Astrocyte (in vitro differentiated cells and primary cell): ENCODE results near the gene SELENOK. TPM values are rescaled to one million over a fixed set of nuclear protein-coding genes. Genes with fewer than 3 reads are reported as not detected.

Source experiments
- DNase-seq: peaks from one replicate; pipeline ENCODE4 v3.0.0-alpha.2; 2010; ENCODE audit warnings: low read depth
- FAIRE-seq: peaks from 2 replicates; lab custom pipeline; 2011; peaks lifted over from hg19 to GRCh38; lab: Jason Lieb, UNC
- H2AFZ ChIP-seq: 2 replicates; pipeline ENCODE4 v1.6.0; 2012; ENCODE audit warnings: low read depth, low read length, inconsistent platforms
- H3K27ac ChIP-seq: 2 replicates; pipeline ENCODE4 v1.5.1; 2011; ENCODE audit warnings: low read depth, low read length, inconsistent platforms
- H3K27me3 ChIP-seq: 2 replicates; pipeline ENCODE4 v1.6.0; 2011; ENCODE audit warnings: low read length, inconsistent platforms; ENCODE audit not compliant: insufficient read depth
- H3K36me3 ChIP-seq: 2 replicates; pipeline ENCODE4 v1.5.1; 2011; ENCODE audit warnings: low read length, inconsistent platforms; ENCODE audit not compliant: insufficient read depth
- H3K4me1 ChIP-seq: 2 replicates; pipeline ENCODE4 v1.5.1; 2011; ENCODE audit warnings: low read length, inconsistent platforms; ENCODE audit not compliant: insufficient read depth
- H3K4me2 ChIP-seq: 2 replicates; pipeline ENCODE4 v1.6.0; 2012; ENCODE audit warnings: low read length, inconsistent platforms
- H3K4me3 ChIP-seq: 2 replicates; pipeline ENCODE4 v1.5.1; 2011; ENCODE audit warnings: low read depth, mild to moderate bottlenecking, low read length, inconsistent platforms; ENCODE audit not compliant: insufficient read depth
- H3K79me2 ChIP-seq: 2 replicates; pipeline ENCODE4 v1.6.0; 2012; ENCODE audit warnings: mild to moderate bottlenecking, low read length, inconsistent platforms; ENCODE audit not compliant: insufficient read depth
- H3K9ac ChIP-seq: 2 replicates; pipeline ENCODE4 v1.6.0; 2012; ENCODE audit warnings: mild to moderate bottlenecking, low read length, inconsistent platforms
- H3K9me3 ChIP-seq: 2 replicates; pipeline ENCODE4 v1.5.1; 2012; ENCODE audit warnings: low read depth, mild to moderate bottlenecking, low read length, inconsistent platforms; ENCODE audit not compliant: insufficient read depth
- H4K20me1 ChIP-seq: 2 replicates; pipeline ENCODE4 v1.6.0; 2012; ENCODE audit warnings: low read length, inconsistent platforms; ENCODE audit not compliant: insufficient read depth
- H3K27ac Mint-ChIP-seq: one replicate; pipeline ENCODE4 v1.8.0; 2021; ENCODE audit warnings: mild to moderate bottlenecking, mixed read lengths; ENCODE audit not compliant: unreplicated experiment
- H3K27me3 Mint-ChIP-seq: one replicate; pipeline ENCODE4 v1.8.0; 2021; ENCODE audit warnings: low read depth, mixed read lengths; ENCODE audit not compliant: unreplicated experiment
- H3K36me3 Mint-ChIP-seq: one replicate; pipeline ENCODE4 v1.8.0; 2021; ENCODE audit warnings: low read depth, mixed read lengths; ENCODE audit not compliant: unreplicated experiment
- H3K4me1 Mint-ChIP-seq: one replicate; pipeline ENCODE4 v1.8.0; 2021; ENCODE audit warnings: low read depth, mixed read lengths; ENCODE audit not compliant: unreplicated experiment
- H3K4me3 Mint-ChIP-seq: one replicate; pipeline ENCODE4 v1.8.0; 2021; ENCODE audit warnings: mild to moderate bottlenecking, moderate library complexity, mixed read lengths; ENCODE audit not compliant: unreplicated experiment
- H3K9me3 Mint-ChIP-seq: one replicate; pipeline ENCODE4 v1.8.0; 2021; ENCODE audit warnings: mild to moderate bottlenecking, mixed read lengths; ENCODE audit not compliant: unreplicated experiment
- EZH2 ChIP-seq: IDR thresholded peaks from 2 replicates; pipeline ENCODE4 v1.6.1; 2012; ENCODE audit warnings: mild to moderate bottlenecking, low read length, inconsistent platforms; ENCODE audit not compliant: insufficient read depth
- total RNA-seq: library from RNA; stranded (reverse); gene quantifications from 2 replicates; pipeline ENCODE4 v1.2.1, GENCODE V29; 2021
- TF ChIP-seq, protein P1 (sequence below): IDR thresholded peaks from 2 replicates; pipeline ENCODE4 v1.5.1; 2011; ENCODE audit warnings: low read depth, mild to moderate bottlenecking, inconsistent platforms, low read length, moderate library complexity; ENCODE audit not compliant: insufficient read depth

Gene SELENOK
- total RNA-seq, 1 donor from 2014 or later, result 43.7 TPM

DNA sequence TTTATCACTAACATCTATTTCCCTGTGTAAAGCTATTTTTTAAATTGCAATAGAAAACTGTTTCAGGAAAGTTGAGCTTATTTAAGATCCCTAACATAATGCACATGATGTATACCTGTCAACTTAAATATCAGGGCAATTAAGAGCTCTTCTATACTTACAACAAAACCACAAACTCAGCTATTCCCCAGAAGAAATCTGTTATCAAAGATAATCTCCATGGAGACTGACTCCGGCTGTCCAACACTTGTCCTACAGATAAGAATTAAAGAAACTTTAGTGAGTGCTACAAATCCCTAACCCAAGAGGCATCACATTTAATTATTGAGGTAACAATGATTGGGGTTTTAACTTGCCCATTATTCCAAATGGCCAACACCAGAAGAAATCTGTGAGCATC lies 3.4 kb downstream of the SELENOK start:
- H3K36me3 ChIP-seq, result peaks cover 13% of the 10 kb centered on the region
- H3K9ac ChIP-seq, result no peak overlapping the region
- Mint-ChIP-seq H3K4me3 (no peak overlapping the region), H3K9me3 (no peaks in the 10 kb centered on the region), H3K27me3 (no peaks in the 10 kb centered on the region), H3K36me3 (no peaks in the 10 kb centered on the region), H3K4me1 (peaks cover 16% of the 10 kb centered on the region), H3K27ac (no peak overlapping the region)
- no peak overlapping the region for H3K4me2 ChIP-seq
- H3K4me1 ChIP-seq, result peaks cover 14% of the 10 kb centered on the region
- FAIRE-seq (no peak), DNase-seq (no peak)
- H3K9me3 ChIP-seq, result no peaks in the 10 kb centered on the region
- no peaks in the 10 kb centered on the region for H3K27me3 ChIP-seq
- peaks cover 30% of the 10 kb centered on the region for H4K20me1 ChIP-seq
- H3K79me2 ChIP-seq, result peaks cover 47% of the 10 kb centered on the region
- H3K4me3 ChIP-seq, result no peak overlapping the region
- no peak for TF ChIP-seq EZH2
- TF ChIP-seq, protein P1, sequence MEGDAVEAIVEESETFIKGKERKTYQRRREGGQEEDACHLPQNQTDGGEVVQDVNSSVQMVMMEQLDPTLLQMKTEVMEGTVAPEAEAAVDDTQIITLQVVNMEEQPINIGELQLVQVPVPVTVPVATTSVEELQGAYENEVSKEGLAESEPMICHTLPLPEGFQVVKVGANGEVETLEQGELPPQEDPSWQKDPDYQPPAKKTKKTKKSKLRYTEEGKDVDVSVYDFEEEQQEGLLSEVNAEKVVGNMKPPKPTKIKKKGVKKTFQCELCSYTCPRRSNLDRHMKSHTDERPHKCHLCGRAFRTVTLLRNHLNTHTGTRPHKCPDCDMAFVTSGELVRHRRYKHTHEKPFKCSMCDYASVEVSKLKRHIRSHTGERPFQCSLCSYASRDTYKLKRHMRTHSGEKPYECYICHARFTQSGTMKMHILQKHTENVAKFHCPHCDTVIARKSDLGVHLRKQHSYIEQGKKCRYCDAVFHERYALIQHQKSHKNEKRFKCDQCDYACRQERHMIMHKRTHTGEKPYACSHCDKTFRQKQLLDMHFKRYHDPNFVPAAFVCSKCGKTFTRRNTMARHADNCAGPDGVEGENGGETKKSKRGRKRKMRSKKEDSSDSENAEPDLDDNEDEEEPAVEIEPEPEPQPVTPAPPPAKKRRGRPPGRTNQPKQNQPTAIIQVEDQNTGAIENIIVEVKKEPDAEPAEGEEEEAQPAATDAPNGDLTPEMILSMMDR, result no peak
- H3K27ac ChIP-seq, result no peak overlapping the region
- no peak overlapping the region for H2AFZ ChIP-seq

DNA sequence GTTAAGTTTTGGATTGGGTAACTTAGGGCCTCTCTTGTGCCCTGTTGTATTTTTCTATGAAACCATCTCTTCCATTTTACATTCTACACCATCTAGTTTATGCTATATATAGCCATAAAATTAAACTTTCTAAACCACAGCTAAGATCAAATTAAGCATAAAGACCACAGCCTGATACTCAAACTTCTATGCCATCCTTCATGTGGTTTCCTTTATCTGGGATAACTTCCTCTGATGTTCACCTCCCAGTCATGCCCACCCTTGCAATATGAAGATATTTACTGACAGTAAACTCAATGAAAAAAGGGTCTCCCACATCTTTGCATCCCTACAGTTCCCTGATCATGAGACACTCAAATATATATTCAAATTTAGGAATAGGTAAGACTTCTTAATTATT lies 4.2 kb downstream of the SELENOK start:
- TF ChIP-seq, protein P1, result no peak
- TF ChIP-seq EZH2, result no peak
- DNase-seq (no peak), FAIRE-seq (no peak)
- no peaks in the 10 kb centered on the region for H3K9me3 Mint-ChIP-seq
- peaks cover 30% of the 10 kb centered on the region for H4K20me1 ChIP-seq
- H3K4me1 Mint-ChIP-seq, result peaks cover 14% of the 10 kb centered on the region
- H3K4me3 Mint-ChIP-seq, result no peak overlapping the region
- no peaks in the 10 kb centered on the region for H3K9me3 ChIP-seq
- no peak overlapping the region for H3K27ac ChIP-seq
- H3K36me3 ChIP-seq, result peaks cover 16% of the 10 kb centered on the region
- no peak overlapping the region for H3K9ac ChIP-seq
- no peak overlapping the region for H3K4me3 ChIP-seq
- no peak overlapping the region for H3K4me2 ChIP-seq
- no peaks in the 10 kb centered on the region for H3K27me3 Mint-ChIP-seq
- no peak overlapping the region for H3K27ac Mint-ChIP-seq
- H3K4me1 ChIP-seq, result peaks cover 13% of the 10 kb centered on the region
- no peaks in the 10 kb centered on the region for H3K36me3 Mint-ChIP-seq
- no peaks in the 10 kb centered on the region for H3K27me3 ChIP-seq
- H3K79me2 ChIP-seq, result peaks cover 47% of the 10 kb centered on the region
- H2AFZ ChIP-seq, result no peak overlapping the region

DNA sequence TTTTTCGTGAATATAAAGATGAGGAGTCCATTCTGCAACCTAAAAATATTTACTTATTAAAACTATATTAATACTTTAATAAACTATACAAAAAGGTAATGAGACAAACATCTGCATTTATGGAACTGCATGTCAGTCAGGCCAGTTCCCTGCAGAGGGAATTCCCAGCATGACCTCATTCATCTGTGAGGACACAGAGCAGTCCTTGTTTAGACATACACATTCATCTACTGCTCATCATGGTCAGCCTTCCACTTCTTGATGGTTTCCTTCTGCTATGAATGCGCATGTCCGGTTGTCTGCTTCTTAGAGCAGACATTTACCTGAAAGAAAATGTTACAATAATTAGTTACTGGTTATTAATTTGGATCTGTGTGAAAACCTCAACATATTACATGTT lies 6.4 kb downstream of the SELENOK start:
- H2AFZ ChIP-seq, result no peak overlapping the region
- H3K4me1 ChIP-seq, result peaks cover 13% of the 10 kb centered on the region
- DNase-seq (no peak), FAIRE-seq (no peak)
- H3K9me3 Mint-ChIP-seq, result no peaks in the 10 kb centered on the region
- H3K27ac Mint-ChIP-seq, result no peak overlapping the region
- peaks cover 27% of the 10 kb centered on the region for H4K20me1 ChIP-seq
- H3K9me3 ChIP-seq, result no peaks in the 10 kb centered on the region
- H3K4me3 Mint-ChIP-seq, result no peak overlapping the region
- H3K9ac ChIP-seq, result no peak overlapping the region
- no peaks in the 10 kb centered on the region for H3K27me3 Mint-ChIP-seq
- H3K27ac ChIP-seq, result no peak overlapping the region
- H3K4me1 Mint-ChIP-seq, result peaks cover 20% of the 10 kb centered on the region
- H3K36me3 ChIP-seq, result peaks cover 16% of the 10 kb centered on the region
- H3K79me2 ChIP-seq, result peaks cover 47% of the 10 kb centered on the region
- no peaks in the 10 kb centered on the region for H3K27me3 ChIP-seq
- H3K4me3 ChIP-seq, result no peak overlapping the region
- H3K36me3 Mint-ChIP-seq, result no peaks in the 10 kb centered on the region
- no peak overlapping the region for H3K4me2 ChIP-seq
- no peak for TF ChIP-seq EZH2
- TF ChIP-seq, protein P1, result no peak
